GM18867 (cell line): ENCODE measurements around the gene ZMIZ1.

Experiments used
- ATAC-seq: cut with Tn5 transposase; IDR thresholded peaks from one replicate; pipeline ENCODE4 v1.9.1; 2021; ENCODE audit warnings: mild to moderate bottlenecking, moderate library complexity; ENCODE audit not compliant: unreplicated experiment

The ZMIZ1 gene, protein sequence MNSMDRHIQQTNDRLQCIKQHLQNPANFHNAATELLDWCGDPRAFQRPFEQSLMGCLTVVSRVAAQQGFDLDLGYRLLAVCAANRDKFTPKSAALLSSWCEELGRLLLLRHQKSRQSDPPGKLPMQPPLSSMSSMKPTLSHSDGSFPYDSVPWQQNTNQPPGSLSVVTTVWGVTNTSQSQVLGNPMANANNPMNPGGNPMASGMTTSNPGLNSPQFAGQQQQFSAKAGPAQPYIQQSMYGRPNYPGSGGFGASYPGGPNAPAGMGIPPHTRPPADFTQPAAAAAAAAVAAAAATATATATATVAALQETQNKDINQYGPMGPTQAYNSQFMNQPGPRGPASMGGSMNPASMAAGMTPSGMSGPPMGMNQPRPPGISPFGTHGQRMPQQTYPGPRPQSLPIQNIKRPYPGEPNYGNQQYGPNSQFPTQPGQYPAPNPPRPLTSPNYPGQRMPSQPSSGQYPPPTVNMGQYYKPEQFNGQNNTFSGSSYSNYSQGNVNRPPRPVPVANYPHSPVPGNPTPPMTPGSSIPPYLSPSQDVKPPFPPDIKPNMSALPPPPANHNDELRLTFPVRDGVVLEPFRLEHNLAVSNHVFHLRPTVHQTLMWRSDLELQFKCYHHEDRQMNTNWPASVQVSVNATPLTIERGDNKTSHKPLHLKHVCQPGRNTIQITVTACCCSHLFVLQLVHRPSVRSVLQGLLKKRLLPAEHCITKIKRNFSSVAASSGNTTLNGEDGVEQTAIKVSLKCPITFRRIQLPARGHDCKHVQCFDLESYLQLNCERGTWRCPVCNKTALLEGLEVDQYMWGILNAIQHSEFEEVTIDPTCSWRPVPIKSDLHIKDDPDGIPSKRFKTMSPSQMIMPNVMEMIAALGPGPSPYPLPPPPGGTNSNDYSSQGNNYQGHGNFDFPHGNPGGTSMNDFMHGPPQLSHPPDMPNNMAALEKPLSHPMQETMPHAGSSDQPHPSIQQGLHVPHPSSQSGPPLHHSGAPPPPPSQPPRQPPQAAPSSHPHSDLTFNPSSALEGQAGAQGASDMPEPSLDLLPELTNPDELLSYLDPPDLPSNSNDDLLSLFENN

DNA sequence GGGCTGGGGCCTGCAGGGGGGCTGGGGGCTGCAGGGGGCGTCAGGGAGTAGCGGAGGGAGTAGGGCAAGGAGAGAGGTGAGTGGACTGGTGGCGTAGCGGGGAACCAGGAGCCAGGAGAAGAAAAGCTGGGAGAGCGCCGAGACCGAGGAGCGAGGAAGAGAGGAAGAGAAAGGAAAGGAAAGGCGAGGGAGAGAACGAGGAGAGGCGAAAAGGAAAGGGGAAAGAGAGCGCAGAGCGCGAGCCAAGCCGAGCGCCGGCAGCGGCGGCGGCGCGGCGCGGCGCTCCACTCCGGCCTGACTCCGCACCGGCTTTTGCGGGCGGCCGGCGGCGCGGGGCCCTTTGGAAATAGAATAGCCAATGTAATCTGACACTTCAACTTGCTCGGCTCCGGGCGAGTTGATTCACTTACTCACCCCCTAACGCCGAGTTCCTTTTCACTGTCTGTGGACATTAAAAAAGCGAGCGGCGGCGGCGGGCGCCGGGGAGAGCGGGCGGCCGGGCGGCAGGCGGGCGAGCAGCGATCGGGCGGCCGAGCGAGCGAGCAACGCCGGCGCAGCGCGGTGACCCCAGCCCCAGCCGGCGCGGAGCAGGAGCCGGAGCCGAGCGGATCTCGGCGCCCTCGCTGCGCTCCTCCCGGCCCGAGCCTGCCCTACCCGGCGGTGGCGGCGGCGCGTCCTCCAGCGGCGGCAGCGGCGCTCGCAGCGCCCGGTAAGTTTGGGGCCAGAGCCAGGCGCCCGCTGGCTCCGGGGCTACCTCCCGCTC lies at the start of gene ZMIZ1:
Gene ZMIZ1, plus strand, starts transcription at position 405 of the 763 bp plus-strand sequence. CDS start 132,667 bp downstream, outside the sequence.
- ATAC-seq = peak; percentile 65

DNA sequence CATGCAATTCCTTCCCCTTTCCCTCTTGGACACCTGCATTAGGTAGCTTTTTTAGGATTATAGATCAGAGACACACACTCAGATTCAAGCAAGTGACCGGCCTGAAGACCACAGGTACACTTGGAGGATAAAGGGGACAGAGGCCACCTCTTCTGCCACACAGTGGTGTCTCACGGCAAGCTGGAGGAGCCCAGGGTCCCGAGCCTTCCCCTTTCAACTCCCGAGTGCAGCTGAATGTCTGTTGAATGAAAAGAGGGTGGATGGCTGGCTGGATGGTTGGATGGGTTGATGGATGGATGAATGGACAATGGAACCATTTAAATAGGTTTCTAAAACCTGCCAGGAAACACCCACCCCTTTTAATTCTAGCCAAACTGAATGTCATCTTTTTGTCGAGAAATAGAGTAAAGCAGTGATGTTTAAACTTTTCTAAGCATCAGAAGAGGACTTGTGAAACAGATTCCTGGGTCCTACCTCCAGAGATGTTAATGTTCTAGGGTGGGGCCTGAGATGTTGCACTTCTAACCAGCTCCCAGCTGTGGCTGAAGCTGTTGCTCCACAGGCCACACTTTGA lies 49.2 kb upstream of the ZMIZ1 start:
- ATAC-seq = no peak

GRCh38 chr10:79020015-79020491 lies 48.7 kb upstream of the ZMIZ1 start:
- no peak for ATAC-seq

DNA sequence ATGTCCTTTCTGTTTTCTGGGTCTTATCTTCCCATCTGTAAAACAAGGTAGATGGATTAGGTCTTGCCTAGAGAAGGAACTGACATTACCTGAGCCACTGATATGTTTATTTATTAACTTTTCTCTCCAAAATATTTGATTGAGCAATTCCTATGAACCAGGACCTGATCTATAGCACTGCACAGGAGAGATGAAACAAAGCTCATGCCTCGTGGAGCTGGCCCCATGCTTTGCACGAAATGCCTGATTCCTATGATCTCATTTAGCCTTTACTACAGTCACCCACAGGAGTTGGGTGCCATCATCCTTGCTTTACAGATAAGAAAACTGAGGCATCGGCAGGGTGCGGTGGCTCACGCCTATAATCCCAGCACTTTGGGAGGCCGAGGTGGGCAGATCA lies 48.2 kb upstream of the ZMIZ1 start:
- ATAC-seq = no peak

GRCh38 chr10:79021331-79021907 lies 47.3 kb upstream of the ZMIZ1 start:
- ATAC-seq = no peak

DNA sequence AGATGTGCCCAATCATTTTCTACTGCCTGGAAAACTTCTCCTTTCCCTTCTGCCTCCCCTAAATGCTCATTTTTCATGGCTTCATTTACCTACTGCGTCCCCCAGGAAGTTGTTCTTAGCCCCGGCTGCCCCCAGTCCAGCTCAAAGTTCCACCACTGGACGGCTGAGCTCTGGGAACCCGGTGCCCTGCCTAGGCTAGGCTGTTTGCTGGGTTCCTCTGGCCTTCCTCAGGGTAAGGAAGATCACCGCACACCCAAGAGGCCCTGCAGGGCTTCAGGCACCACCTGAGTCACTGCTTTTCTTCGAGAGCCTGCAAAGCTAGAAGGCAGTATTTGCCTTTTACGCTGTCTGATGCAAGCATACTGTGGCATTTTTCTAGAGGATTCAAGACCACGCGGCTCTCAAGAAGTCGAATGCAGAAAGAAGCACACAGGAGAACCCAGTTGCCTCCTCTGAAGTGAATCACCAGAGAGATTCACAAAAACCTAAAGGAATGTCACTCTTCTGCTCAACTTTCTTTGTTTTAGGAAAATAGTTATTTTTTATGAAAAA lies 46.7 kb upstream of the ZMIZ1 start:
- no peak for ATAC-seq

GRCh38 chr10:79022565-79023230 lies 46.1 kb upstream of the ZMIZ1 start:
- ATAC-seq = peak; percentile 41

GRCh38 chr10:79023240-79024162 lies 45.3 kb upstream of the ZMIZ1 start:
- peak; percentile 82 for ATAC-seq

GRCh38 chr10:79024296-79024695 lies 44.5 kb upstream of the ZMIZ1 start:
- no peak for ATAC-seq

GRCh38 chr10:79024720-79025198 lies 44.0 kb upstream of the ZMIZ1 start:
- no peak for ATAC-seq

- ATAC-seq = no peak
These were observed 43.5 kb upstream of the ZMIZ1 start for GRCh38 chr10:79025199-79025832.

GRCh38 chr10:79026341-79026761 lies 42.4 kb upstream of the ZMIZ1 start:
- ATAC-seq = no peak

GRCh38 chr10:79026806-79027146 lies 42.0 kb upstream of the ZMIZ1 start:
- ATAC-seq = no peak

DNA sequence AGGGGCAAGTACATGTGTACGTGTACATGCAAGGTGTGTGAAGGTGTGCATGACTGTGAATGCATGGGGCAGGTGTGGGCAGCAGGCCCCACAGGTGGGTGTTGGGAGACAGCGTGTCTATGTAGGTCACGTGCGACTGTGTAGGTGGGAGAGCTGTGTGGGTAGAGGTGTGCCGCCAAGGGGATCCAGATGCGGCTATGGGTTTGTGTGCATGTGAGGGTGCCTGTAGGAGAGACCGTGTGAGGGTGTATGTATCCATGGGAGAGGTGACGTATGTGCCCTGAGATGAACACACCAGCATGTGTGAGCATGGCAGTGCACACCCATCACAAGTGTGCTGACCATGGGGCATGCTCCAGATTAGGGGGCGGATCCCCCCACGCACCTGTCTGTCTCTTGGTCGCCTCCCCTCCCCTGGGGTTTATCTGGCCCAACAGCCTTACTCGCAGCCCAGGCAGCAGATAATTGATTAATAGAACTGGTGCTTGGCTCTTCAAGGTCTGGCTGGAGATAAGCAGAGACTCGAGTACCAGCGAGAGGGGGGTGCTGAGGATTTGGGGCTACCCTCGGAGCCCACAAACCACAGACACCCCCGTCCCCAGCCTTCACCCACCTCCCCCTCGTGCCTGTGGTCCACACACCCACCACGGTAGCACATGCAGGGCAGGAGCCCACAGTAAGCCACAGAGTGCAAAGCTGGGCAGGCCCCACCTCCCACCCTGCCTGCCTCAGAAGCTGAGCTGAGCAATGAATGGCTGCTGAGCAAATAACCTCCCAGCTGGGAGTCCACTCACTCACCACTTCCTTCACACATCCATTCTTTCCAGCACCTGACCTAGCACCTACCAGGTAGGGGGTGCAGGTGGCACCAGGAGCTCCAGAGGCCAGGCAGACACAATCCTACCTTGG lies 41.4 kb upstream of the ZMIZ1 start:
- no peak for ATAC-seq

DNA sequence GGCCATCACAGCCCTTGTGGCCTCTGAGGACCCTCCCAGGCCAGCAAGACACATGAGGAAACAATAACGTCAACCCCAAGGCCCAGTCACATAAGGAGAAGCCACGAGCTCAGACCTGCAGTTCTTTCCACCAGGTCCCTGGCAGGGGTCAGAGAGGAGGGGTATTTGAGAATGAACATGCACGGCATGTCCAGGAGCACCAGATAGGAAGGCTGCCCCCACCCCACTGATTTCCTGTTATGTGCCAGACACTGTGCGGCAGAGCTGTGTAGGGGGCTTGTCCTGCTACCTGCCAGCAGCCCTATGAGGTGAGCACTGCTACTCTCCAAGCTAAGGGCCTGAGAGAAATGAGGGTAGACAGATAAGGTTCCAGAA lies 40.7 kb upstream of the ZMIZ1 start:
- ATAC-seq = no peak

DNA sequence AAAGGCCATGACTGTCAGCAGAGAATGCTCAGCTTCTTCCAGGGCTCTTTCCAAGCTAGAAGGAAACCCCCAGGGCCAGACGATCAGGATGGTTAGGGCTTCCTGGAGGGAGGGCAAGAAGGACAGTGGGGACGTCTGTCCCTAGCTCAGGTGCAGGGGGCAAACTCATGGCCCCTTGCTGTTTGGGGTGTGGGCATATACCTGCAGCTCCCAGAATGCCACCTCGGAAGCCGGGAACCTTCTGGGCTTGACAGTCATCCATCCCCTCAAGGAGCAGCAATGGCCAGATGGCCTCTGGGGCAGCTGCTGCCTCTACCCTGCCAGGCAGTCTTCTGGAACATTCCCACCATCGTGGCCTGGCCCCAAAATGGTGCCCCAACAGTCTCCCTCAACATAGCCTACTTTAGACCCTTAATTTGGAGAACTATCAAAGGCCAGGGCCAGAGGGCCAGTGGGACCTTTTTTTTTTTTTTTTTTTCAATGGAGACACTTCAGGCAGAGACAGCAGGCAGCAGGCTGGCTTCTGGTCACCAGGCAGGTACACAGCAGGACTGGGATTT lies 40.2 kb upstream of the ZMIZ1 start:
- ATAC-seq = no peak
